Activated CD8-positive, alpha-beta T cell treated with anti-CD3 and anti-CD28 coated beads for 36 hours (primary cell): Measurements from ENCODE around the gene SLC9A3. TPM values are rescaled to one million over a fixed set of nuclear protein-coding genes. Genes with fewer than 3 reads are reported as not detected.

Source experiments
- ATAC-seq: fragments of 200-7000 bp; cut with Tn5 transposase; one replicate; pipeline ENCODE4 v1.10.0; 2021; ENCODE audit warnings: mild to moderate bottlenecking, moderate library complexity
- CTCF ChIA-PET: fragments of 350-600 bp; sonication (Branson Sonifier 250); formaldehyde crosslinking; loops from one replicate; lab custom pipeline; 2021; ENCODE audit warnings: antibody characterized with exemption; lab: Charles Lee
- POLR2A ChIA-PET: fragments of 350-600 bp; sonication (Branson Sonifier 250); formaldehyde crosslinking; loops from one replicate; lab custom pipeline; 2021; ENCODE audit warnings: antibody characterized with exemption; lab: Charles Lee
- DNase-seq: peaks from one replicate; pipeline ENCODE4 v3.0.0-alpha.2; 2020
- H3K27ac Mint-ChIP-seq: one replicate; pipeline ENCODE4 v1.8.0; 2021; ENCODE audit warnings: mild to moderate bottlenecking, mixed read lengths
- H3K27me3 Mint-ChIP-seq: one replicate; pipeline ENCODE4 v1.8.0; 2021; ENCODE audit warnings: mixed read lengths
- H3K36me3 Mint-ChIP-seq: one replicate; pipeline ENCODE4 v1.8.0; 2021; ENCODE audit warnings: low read depth, mixed read lengths
- H3K4me1 Mint-ChIP-seq: one replicate; pipeline ENCODE4 v1.8.0; 2021; ENCODE audit warnings: low read depth, mixed read lengths
- H3K4me3 Mint-ChIP-seq: one replicate; pipeline ENCODE4 v1.8.0; 2021; ENCODE audit warnings: mild to moderate bottlenecking, moderate library complexity, mixed read lengths
- H3K9me3 Mint-ChIP-seq: one replicate; pipeline ENCODE4 v1.8.0; 2021; ENCODE audit warnings: mixed read lengths
- CTCF ChIP-seq: fragments of 200-600 bp; IDR thresholded peaks from one replicate; pipeline ENCODE4 v1.8.0; 2022; ENCODE audit warnings: antibody characterized with exemption, mild to moderate bottlenecking
- intact Hi-C: fragments of 100-400 bp; cut with micrococcal nuclease; formaldehyde crosslinking; loops from one replicate; pipeline ENCODE4 v1.10.0; 2022
- total RNA-seq, 2 experiments: library from RNA; stranded (reverse); gene quantifications; one replicate each; pipeline ENCODE4 v1.2.3, GENCODE V29; 2021

The SLC9A3 gene
- total RNA-seq, 2 experiments from 2014 or later: 3.2 to 3.3 TPM

GRCh38 chr5:524973-525761, 918 bp upstream of the SLC9A3 start:
- Mint-ChIP-seq H3K9me3 (no peaks in the 10 kb centered on the region), H3K27ac (no peak overlapping the region), H3K4me1 (peaks cover 40% of the 10 kb centered on the region), H3K36me3 (no peaks in the 10 kb centered on the region), H3K27me3 (peaks cover 61% of the 10 kb centered on the region), H3K4me3 (no peak overlapping the region)
- CTCF ChIA-PET: no interaction called here
- intact Hi-C loops: no loop called here
- ATAC-seq (no peak), DNase-seq (no peak)
- POLR2A ChIA-PET: interaction anchor here (0.6 kb wide), 1 partner anchor 237 kb away, joined by 3 read pairs; no protein-coding TSS in a partner anchor
- TF ChIP-seq CTCF: no peak

GRCh38 chr5:523441-524222, 617 bp downstream of the SLC9A3 start:
- no peaks in the 10 kb centered on the region for H3K36me3 Mint-ChIP-seq
- no peak overlapping the region for H3K4me3 Mint-ChIP-seq
- ATAC-seq (no peak), DNase-seq (no peak)
- H3K4me1 Mint-ChIP-seq: peaks cover 26% of the 10 kb centered on the region
- no peak overlapping the region for H3K27ac Mint-ChIP-seq
- CTCF ChIA-PET: no interaction called here
- peaks cover 49% of the 10 kb centered on the region for H3K27me3 Mint-ChIP-seq
- H3K9me3 Mint-ChIP-seq: no peaks in the 10 kb centered on the region
- intact Hi-C loops: no loop called here
- POLR2A ChIA-PET: no interaction called here
- TF ChIP-seq CTCF: no peak

GRCh38 chr5:522899-523440, 1.3 kb downstream of the SLC9A3 start:
- Mint-ChIP-seq H3K9me3 (no peaks in the 10 kb centered on the region), H3K27ac (no peak overlapping the region), H3K36me3 (no peaks in the 10 kb centered on the region), H3K27me3 (peaks cover 50% of the 10 kb centered on the region), H3K4me1 (peaks cover 26% of the 10 kb centered on the region), H3K4me3 (no peak overlapping the region)
- ChIA-PET POLR2A (no interaction called here), CTCF (no interaction called here)
- no peak for TF ChIP-seq CTCF
- ATAC-seq (peak; percentile 12), DNase-seq (no peak)
- intact Hi-C loops: no loop called here

GRCh38 chr5:522116-522515, 2.1 kb downstream of the SLC9A3 start:
- ChIA-PET POLR2A (interaction anchor here (0.7 kb wide), 1 partner anchor 19 kb away, joined by 3 read pairs; no protein-coding TSS in a partner anchor), CTCF (no interaction called here)
- H3K4me1 Mint-ChIP-seq: peaks cover 19% of the 10 kb centered on the region
- peaks cover 50% of the 10 kb centered on the region for H3K27me3 Mint-ChIP-seq
- DNase-seq (no peak), ATAC-seq (no peak)
- TF ChIP-seq CTCF: no peak
- H3K27ac Mint-ChIP-seq: no peak overlapping the region
- H3K4me3 Mint-ChIP-seq: no peak overlapping the region
- no peaks in the 10 kb centered on the region for H3K9me3 Mint-ChIP-seq
- H3K36me3 Mint-ChIP-seq: no peaks in the 10 kb centered on the region
- intact Hi-C loops: no loop called here
